HepG2 (cell line): ENCODE data around the gene MARS2. TPM values are rescaled to one million over a fixed set of nuclear protein-coding genes. Genes with fewer than 3 reads are reported as not detected.

ENCODE experiments used
- ATAD3A ChIP-seq: sonication (generic); formaldehyde crosslinking; IDR thresholded peaks from 2 replicates; pipeline ENCODE4 v1.4.0; 2020; ENCODE audit warnings: missing genetic modification reagents
- FOXJ3 ChIP-seq: sonication (generic); formaldehyde crosslinking; IDR thresholded peaks from 2 replicates; pipeline ENCODE4 v1.4.0; 2020; ENCODE audit warnings: missing genetic modification reagents, mild to moderate bottlenecking, borderline replicate concordance
- JARID2 ChIP-seq: sonication (generic); formaldehyde crosslinking; IDR thresholded peaks from 2 replicates; pipeline ENCODE4 v1.8.1; 2023; ENCODE audit warnings: missing genetic modification reagents, inconsistent platforms; ENCODE audit not compliant: insufficient replicate concordance
- NBN ChIP-seq: fragments of 450-650 bp; conservative IDR thresholded peaks from 2 replicates; pipeline ENCODE4 v1.6.1; 2017
- NKX3-1 ChIP-seq: sonication (generic); formaldehyde crosslinking; IDR thresholded peaks from 2 replicates; pipeline ENCODE4 v1.5.0; 2020; ENCODE audit warnings: missing genetic modification reagents
- NRL ChIP-seq: sonication (generic); formaldehyde crosslinking; IDR thresholded peaks from 2 replicates; pipeline ENCODE4 v1.5.0; 2020; ENCODE audit warnings: missing genetic modification reagents, mild to moderate bottlenecking, moderate library complexity, borderline replicate concordance
- PHF20 ChIP-seq: sonication (generic); formaldehyde crosslinking; IDR thresholded peaks from 2 replicates; pipeline ENCODE4 v1.5.0; 2020; ENCODE audit warnings: mild to moderate bottlenecking, missing genetic modification reagents
- PHF5A ChIP-seq: IDR thresholded peaks from one replicate; pipeline ENCODE4 v1.6.1; 2018; ENCODE audit warnings: low read depth, missing genetic modification reagents; ENCODE audit not compliant: unreplicated experiment
- POLR2AphosphoS2 ChIP-seq: IDR thresholded peaks from 2 replicates; pipeline ENCODE4 v1.6.1; 2011; ENCODE audit warnings: low read depth, low read length, improper control_type of control experiment
- PRDM15 ChIP-seq: sonication (generic); formaldehyde crosslinking; IDR thresholded peaks from 2 replicates; pipeline ENCODE4 v1.4.0; 2020; ENCODE audit warnings: missing genetic modification reagents
- RNF2 ChIP-seq: fragments of 450-650 bp; conservative IDR thresholded peaks from 2 replicates; pipeline ENCODE4 v1.6.1; 2016; ENCODE audit warnings: low read depth
- SMAD1 ChIP-seq: sonication (generic); formaldehyde crosslinking; IDR thresholded peaks from 2 replicates; pipeline ENCODE4 v1.4.0; 2020; ENCODE audit warnings: missing genetic modification reagents, low read depth, mild to moderate bottlenecking, borderline replicate concordance
- SNAPC2 ChIP-seq: sonication (generic); formaldehyde crosslinking; IDR thresholded peaks from 2 replicates; pipeline ENCODE4 v1.8.1; 2022; ENCODE audit warnings: mild to moderate bottlenecking, missing genetic modification reagents
- SP5 ChIP-seq: IDR thresholded peaks from 2 replicates; pipeline ENCODE4 v1.6.1; 2016; ENCODE audit warnings: low read depth, borderline replicate concordance
- SRSF4 ChIP-seq: fragments of 200-400 bp; formaldehyde crosslinking; IDR thresholded peaks from one replicate; pipeline ENCODE4 v1.6.1; 2018; ENCODE audit warnings: mild to moderate bottlenecking, low read depth, low read length, moderate library complexity; ENCODE audit not compliant: poor library complexity, severe bottlenecking
- TGIF2 ChIP-seq: IDR thresholded peaks from 2 replicates; pipeline ENCODE4 v1.6.1; 2016; ENCODE audit warnings: control low read depth, missing compliant biosample characterization
- TRIM24 ChIP-seq: sonication (generic); formaldehyde crosslinking; IDR thresholded peaks from 2 replicates; pipeline ENCODE4 v1.8.0; 2022; ENCODE audit warnings: mild to moderate bottlenecking, missing genetic modification reagents
- YEATS2 ChIP-seq: sonication (generic); formaldehyde crosslinking; IDR thresholded peaks from 2 replicates; pipeline ENCODE4 v1.4.0; 2020; ENCODE audit warnings: missing genetic modification reagents, borderline replicate concordance
- ZNF274 ChIP-seq: sonication (generic); formaldehyde crosslinking; IDR thresholded peaks from 2 replicates; pipeline ENCODE4 v1.5.1; 2020; ENCODE audit warnings: mild to moderate bottlenecking, missing genetic modification reagents
- ZNF557 ChIP-seq: sonication (generic); formaldehyde crosslinking; IDR thresholded peaks from 2 replicates; pipeline ENCODE4 v1.4.0; 2020; ENCODE audit warnings: missing genetic modification reagents
- ZNF790 ChIP-seq: sonication (generic); formaldehyde crosslinking; IDR thresholded peaks from 2 replicates; pipeline ENCODE4 v1.8.0; 2022; ENCODE audit warnings: missing genetic modification reagents, mild to moderate bottlenecking, borderline replicate concordance
- ZSCAN12 ChIP-seq: sonication (generic); formaldehyde crosslinking; IDR thresholded peaks from 2 replicates; pipeline ENCODE4 v1.9.0; 2021; ENCODE audit warnings: mild to moderate bottlenecking, missing genetic modification reagents
- polyA plus RNA-seq, 8 experiments: library from polyadenylated mRNA; depleted of rRNA in 3 of 8; stranded (reverse) in 7 of 8; unstranded in 1 of 8; fragments of >200 nt; fragmentation: Illumina TruSeq in 4 of 8; extraction: Trizol in 4 of 8; gene quantifications; 2 replicates each; pipeline versions ENCODE4 v1.2.1 to v1.2.3, GENCODE V29; 2011 to 2016; ENCODE audit warnings: low read depth in 4 of 8, missing spikeins in 1 of 8, mixed read lengths in 1 of 8; ENCODE audit not compliant: insufficient read depth in 1 of 8
- total RNA-seq, 5 experiments: library from RNA; depleted of rRNA; stranded (reverse); fragments of >200 nt; fragmentation: Illumina TruSeq; extraction: Trizol; gene quantifications; 2 replicates each; pipeline ENCODE4 v1.2.3, GENCODE V29; 2016; ENCODE audit warnings: low read depth in 1 of 5
- TF ChIP-seq, protein P1 (sequence below): sonication (generic); formaldehyde crosslinking; IDR thresholded peaks from 2 replicates; pipeline ENCODE4 v1.4.0; 2020; ENCODE audit warnings: missing genetic modification reagents
- TF ChIP-seq, protein P2 (sequence below): IDR thresholded peaks from 2 replicates; pipeline ENCODE4 v1.6.1; 2018; ENCODE audit warnings: missing genetic modification reagents, mild to moderate bottlenecking, missing compliant biosample characterization

Gene MARS2
- total and polyA plus RNA-seq, 2 of the 13 experiments (the other 11 are each of a cell fraction or from before 2014, with no cell fraction given): 6.9 to 16.2 TPM

DNA sequence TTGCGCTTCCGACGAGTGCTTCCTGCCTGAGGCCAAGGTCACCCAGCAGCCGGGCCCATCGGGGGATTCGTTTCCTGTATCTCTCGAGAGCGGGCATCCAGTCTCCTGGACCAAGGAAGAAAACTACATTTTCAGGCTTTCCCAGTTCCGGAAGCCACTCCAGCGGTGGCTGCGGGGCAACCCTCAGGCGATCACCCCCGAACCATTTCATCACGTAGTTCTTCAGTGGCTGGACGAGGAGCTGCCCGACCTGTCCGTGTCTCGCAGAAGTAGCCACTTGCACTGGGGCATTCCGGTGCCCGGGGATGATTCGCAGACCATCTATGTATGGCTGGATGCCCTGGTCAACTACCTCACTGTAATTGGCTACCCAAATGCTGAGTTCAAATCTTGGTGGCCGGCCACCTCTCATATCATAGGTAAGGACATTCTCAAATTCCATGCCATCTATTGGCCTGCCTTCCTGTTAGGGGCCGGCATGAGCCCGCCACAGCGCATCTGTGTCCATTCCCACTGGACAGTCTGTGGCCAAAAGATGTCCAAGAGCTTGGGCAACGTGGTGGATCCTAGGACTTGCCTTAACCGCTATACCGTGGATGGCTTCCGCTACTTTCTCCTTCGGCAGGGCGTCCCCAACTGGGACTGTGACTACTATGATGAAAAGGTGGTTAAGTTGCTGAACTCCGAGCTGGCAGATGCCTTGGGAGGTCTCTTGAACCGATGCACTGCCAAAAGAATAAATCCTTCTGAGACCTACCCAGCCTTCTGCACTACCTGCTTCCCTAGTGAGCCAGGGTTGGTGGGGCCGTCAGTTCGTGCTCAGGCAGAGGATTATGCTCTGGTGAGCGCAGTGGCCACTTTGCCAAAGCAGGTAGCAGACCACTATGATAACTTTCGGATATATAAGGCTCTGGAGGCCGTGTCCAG, 1.0 kb downstream of the MARS2 start (continued):
- TF ChIP-seq, protein P1, sequence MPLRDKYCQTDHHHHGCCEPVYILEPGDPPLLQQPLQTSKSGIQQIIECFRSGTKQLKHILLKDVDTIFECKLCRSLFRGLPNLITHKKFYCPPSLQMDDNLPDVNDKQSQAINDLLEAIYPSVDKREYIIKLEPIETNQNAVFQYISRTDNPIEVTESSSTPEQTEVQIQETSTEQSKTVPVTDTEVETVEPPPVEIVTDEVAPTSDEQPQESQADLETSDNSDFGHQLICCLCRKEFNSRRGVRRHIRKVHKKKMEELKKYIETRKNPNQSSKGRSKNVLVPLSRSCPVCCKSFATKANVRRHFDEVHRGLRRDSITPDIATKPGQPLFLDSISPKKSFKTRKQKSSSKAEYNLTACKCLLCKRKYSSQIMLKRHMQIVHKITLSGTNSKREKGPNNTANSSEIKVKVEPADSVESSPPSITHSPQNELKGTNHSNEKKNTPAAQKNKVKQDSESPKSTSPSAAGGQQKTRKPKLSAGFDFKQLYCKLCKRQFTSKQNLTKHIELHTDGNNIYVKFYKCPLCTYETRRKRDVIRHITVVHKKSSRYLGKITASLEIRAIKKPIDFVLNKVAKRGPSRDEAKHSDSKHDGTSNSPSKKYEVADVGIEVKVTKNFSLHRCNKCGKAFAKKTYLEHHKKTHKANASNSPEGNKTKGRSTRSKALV (CRISPR knock-in tag): no peak
- TF ChIP-seq NBN (no peak), NRL (CRISPR knock-in tag) (peak; percentile 14; the same call in 1 of the 2 replicates), SRSF4 (no peak), TRIM24 (CRISPR knock-in tag) (no peak), ZNF790 (CRISPR knock-in tag) (no peak), ATAD3A (CRISPR knock-in tag) (no peak), PRDM15 (CRISPR knock-in tag) (no peak), ZSCAN12 (no peak), PHF20 (0 out of 2 replicates have a peak, but pooled peaks have one; percentile 21), SP5 (CRISPR knock-in tag) (no peak), SMAD1 (CRISPR knock-in tag) (no peak), RNF2 (no peak), ZNF557 (0 out of 2 replicates have a peak, but pooled peaks have one; percentile 14), YEATS2 (no peak), TGIF2 (CRISPR knock-in tag) (no peak), PHF5A (CRISPR knock-in tag) (no peak), FOXJ3 (CRISPR knock-in tag) (no peak), NKX3-1 (CRISPR knock-in tag) (no peak), POLR2AphosphoS2 (no peak), SNAPC2 (CRISPR knock-in tag) (0 out of 2 replicates have a peak, but pooled peaks have one; percentile 35), JARID2 (CRISPR knock-in tag) (no peak), ZNF274 (no peak)
- TF ChIP-seq, protein P2, sequence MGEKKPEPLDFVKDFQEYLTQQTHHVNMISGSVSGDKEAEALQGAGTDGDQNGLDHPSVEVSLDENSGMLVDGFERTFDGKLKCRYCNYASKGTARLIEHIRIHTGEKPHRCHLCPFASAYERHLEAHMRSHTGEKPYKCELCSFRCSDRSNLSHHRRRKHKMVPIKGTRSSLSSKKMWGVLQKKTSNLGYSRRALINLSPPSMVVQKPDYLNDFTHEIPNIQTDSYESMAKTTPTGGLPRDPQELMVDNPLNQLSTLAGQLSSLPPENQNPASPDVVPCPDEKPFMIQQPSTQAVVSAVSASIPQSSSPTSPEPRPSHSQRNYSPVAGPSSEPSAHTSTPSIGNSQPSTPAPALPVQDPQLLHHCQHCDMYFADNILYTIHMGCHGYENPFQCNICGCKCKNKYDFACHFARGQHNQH: no peak
